IMR-90 (cell line): ENCODE data around the gene IZUMO4.
"Not testable (repeated sequence)": the region's sequence is repeated elsewhere in the genome, so short reads cannot be mapped to it uniquely, and the experiment has no call there.

Experiments used
- CTCF ChIP-seq: conservative IDR thresholded peaks from 2 replicates; pipeline ENCODE4 v1.5.1; 2012; ENCODE audit warnings: mild to moderate bottlenecking, low read depth, low read length, improper control_type of control experiment
- POLR2A ChIP-seq: IDR thresholded peaks from 2 replicates; pipeline ENCODE4 v1.6.1; 2012; ENCODE audit warnings: mild to moderate bottlenecking, low read depth, low read length
- SMC3 ChIP-seq: fragments of 150-350 bp; IDR thresholded peaks from 2 replicates; pipeline ENCODE4 v1.6.1; 2016; ENCODE audit warnings: low read depth, mild to moderate bottlenecking, antibody characterized with exemption, low read length, moderate library complexity

- not testable (repeated sequence) for TF ChIP-seq CTCF, POLR2A, SMC3
Observed at GRCh38 chr19:2091926-2092525, 4.7 kb upstream of the IZUMO4 start.
